ENCODE measurements around the gene EFNA2. TPM values are rescaled to one million over a fixed set of nuclear protein-coding genes. Genes with fewer than 3 reads are reported as not detected.

Gene EFNA2
- total RNA-seq, 4 donors from 2014 or later, result not detected

DNA sequence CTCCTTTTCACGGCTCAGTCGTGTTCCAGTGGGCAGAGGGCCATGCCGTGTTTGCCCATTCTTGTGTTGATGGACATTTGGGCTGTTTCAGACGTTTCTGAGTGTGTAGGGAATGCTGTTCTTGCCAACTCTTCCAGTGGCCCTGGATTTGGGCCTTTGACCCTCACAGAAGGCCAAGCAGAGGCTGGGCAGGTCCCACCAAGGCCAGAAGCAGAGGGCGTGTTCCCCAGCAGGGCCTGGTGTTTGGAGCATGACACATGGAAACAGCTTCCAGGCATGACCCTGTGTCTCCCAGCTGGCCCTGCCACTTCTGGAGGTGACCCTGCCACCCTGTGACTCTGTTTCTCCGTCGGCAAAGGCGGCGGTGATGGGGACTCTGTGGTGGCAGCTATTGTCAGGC is 35.9 kb downstream of the EFNA2 start:
- TF ChIP-seq, protein P1, sequence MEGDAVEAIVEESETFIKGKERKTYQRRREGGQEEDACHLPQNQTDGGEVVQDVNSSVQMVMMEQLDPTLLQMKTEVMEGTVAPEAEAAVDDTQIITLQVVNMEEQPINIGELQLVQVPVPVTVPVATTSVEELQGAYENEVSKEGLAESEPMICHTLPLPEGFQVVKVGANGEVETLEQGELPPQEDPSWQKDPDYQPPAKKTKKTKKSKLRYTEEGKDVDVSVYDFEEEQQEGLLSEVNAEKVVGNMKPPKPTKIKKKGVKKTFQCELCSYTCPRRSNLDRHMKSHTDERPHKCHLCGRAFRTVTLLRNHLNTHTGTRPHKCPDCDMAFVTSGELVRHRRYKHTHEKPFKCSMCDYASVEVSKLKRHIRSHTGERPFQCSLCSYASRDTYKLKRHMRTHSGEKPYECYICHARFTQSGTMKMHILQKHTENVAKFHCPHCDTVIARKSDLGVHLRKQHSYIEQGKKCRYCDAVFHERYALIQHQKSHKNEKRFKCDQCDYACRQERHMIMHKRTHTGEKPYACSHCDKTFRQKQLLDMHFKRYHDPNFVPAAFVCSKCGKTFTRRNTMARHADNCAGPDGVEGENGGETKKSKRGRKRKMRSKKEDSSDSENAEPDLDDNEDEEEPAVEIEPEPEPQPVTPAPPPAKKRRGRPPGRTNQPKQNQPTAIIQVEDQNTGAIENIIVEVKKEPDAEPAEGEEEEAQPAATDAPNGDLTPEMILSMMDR (IDR thresholded peaks at IDR 0.05; ENCODE audit: low read depth), result no peak

DNA sequence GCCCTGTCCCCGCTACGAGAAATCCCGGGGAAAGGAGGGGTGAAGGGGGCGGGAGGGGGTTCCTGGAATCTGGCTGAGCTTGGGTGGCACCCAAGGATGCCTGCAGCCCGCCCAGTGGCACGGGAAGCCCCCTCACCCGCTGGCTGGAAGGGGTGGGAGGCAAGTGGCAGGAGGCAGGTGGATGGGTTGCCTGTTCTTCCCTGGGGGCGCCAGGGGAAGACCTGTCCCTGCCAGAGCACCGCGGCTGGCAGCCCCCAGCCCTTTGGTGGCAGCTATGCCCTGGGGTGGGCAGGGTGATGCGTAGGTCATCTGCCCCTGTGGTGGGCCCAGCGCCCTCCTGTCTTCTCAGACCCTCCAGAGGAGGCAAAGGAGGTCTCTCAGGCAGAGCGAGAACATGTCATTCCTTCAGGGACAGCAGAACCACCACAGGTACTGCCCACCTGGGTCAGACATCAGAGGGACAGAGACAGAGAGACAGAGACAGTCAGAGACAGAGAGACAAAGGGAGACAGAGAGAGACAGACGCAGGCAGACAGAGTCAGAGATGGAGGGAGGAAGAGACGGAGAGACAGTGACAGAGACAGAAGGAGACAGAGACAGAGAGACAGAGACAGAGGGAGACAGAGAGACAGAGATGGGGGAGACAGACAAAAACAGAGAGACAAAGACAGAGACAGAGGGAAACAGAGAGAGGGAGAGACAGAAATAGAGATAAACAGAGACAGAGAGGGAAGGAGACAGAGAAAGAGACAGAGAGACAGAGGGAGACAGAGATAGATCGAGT is 36.7 kb downstream of the EFNA2 start:
- TF ChIP-seq, protein P1 (IDR thresholded peaks at IDR 0.05; ENCODE audit: low read depth), result no peak

- TF ChIP-seq, protein P1 (IDR thresholded peaks at IDR 0.05; ENCODE audit: low read depth), result no peak
Observed at GRCh38 chr19:1324249-1324805, 38.7 kb downstream of the EFNA2 start.

- TF ChIP-seq, protein P1 (IDR thresholded peaks at IDR 0.05; ENCODE audit: low read depth), result no peak
Observed at GRCh38 chr19:1324806-1325567, 39.3 kb downstream of the EFNA2 start.

- TF ChIP-seq, protein P1 (IDR thresholded peaks at IDR 0.05; ENCODE audit: low read depth), result no peak
Observed at GRCh38 chr19:1325568-1326294, 40.1 kb downstream of the EFNA2 start.

- TF ChIP-seq, protein P1 (IDR thresholded peaks at IDR 0.05; ENCODE audit: low read depth), result no peak
Observed at GRCh38 chr19:1327125-1327524, 41.5 kb downstream of the EFNA2 start.
